KOPT-K1 (cell line): ENCODE results near the gene ELMO1.

ENCODE experiments used
- H3K27ac ChIP-seq: fragments of 200-600 bp; sonication (generic); 2 replicates; pipeline ENCODE4 v1.5.1; 2016; ENCODE audit warnings: antibody characterized with exemption, mild to moderate bottlenecking, low read depth, low read length; ENCODE audit not compliant: poor library complexity, severe bottlenecking
- H3K36me3 ChIP-seq: fragments of 200-600 bp; sonication (generic); 2 replicates; pipeline ENCODE4 v1.5.1; 2017; ENCODE audit warnings: antibody characterized with exemption, mild to moderate bottlenecking, low read length, moderate library complexity; ENCODE audit not compliant: insufficient read depth
- H3K9me3 ChIP-seq: fragments of 200-600 bp; sonication (generic); 2 replicates; pipeline ENCODE4 v1.5.1; 2017; ENCODE audit warnings: antibody characterized with exemption, low read length, mild to moderate bottlenecking; ENCODE audit not compliant: insufficient read depth, poor library complexity, severe bottlenecking

The ELMO1 gene

GRCh38 chr7:37295401-37295800 is 153.3 kb downstream of the ELMO1 start:
- H3K9me3 ChIP-seq: no peaks in the 10 kb centered on the region
- peaks cover 25% of the 10 kb centered on the region for H3K36me3 ChIP-seq
- H3K27ac ChIP-seq: no peak overlapping the region

GRCh38 chr7:37290731-37291130 is 157.9 kb downstream of the ELMO1 start:
- Histone ChIP-seq H3K36me3 (peaks cover 18% of the 10 kb centered on the region), H3K9me3 (no peaks in the 10 kb centered on the region), H3K27ac (no peak overlapping the region)

GRCh38 chr7:37289781-37290180 is 158.9 kb downstream of the ELMO1 start:
- H3K9me3 ChIP-seq: no peaks in the 10 kb centered on the region
- H3K36me3 ChIP-seq: peaks cover 18% of the 10 kb centered on the region
- H3K27ac ChIP-seq: no peak overlapping the region

GRCh38 chr7:37289367-37289766 is 159.3 kb downstream of the ELMO1 start:
- no peak overlapping the region for H3K27ac ChIP-seq
- H3K36me3 ChIP-seq: peaks cover 22% of the 10 kb centered on the region
- H3K9me3 ChIP-seq: no peaks in the 10 kb centered on the region

GRCh38 chr7:37287131-37287855 is 161.4 kb downstream of the ELMO1 start:
- Histone ChIP-seq H3K36me3 (peaks cover 34% of the 10 kb centered on the region), H3K27ac (no peak overlapping the region), H3K9me3 (no peaks in the 10 kb centered on the region)

- Histone ChIP-seq H3K9me3 (no peaks in the 10 kb centered on the region), H3K27ac (no peak overlapping the region), H3K36me3 (peaks cover 39% of the 10 kb centered on the region)
Observed at GRCh38 chr7:37286454-37286832, 162.2 kb downstream of the ELMO1 start.

GRCh38 chr7:37285706-37286453 is 162.8 kb downstream of the ELMO1 start:
- H3K27ac ChIP-seq: peak overlapping the region; percentile 2
- peaks cover 44% of the 10 kb centered on the region for H3K36me3 ChIP-seq
- H3K9me3 ChIP-seq: no peaks in the 10 kb centered on the region

GRCh38 chr7:37284805-37285231 is 163.8 kb downstream of the ELMO1 start:
- H3K9me3 ChIP-seq: no peaks in the 10 kb centered on the region
- H3K36me3 ChIP-seq: peaks cover 43% of the 10 kb centered on the region
- no peak overlapping the region for H3K27ac ChIP-seq

- Histone ChIP-seq H3K9me3 (no peaks in the 10 kb centered on the region), H3K27ac (no peak overlapping the region), H3K36me3 (peaks cover 41% of the 10 kb centered on the region)
Observed at GRCh38 chr7:37284285-37284684, 164.4 kb downstream of the ELMO1 start.

GRCh38 chr7:37283716-37284115 is 164.9 kb downstream of the ELMO1 start:
- no peak overlapping the region for H3K27ac ChIP-seq
- H3K9me3 ChIP-seq: no peaks in the 10 kb centered on the region
- peaks cover 40% of the 10 kb centered on the region for H3K36me3 ChIP-seq

- no peak overlapping the region for H3K27ac ChIP-seq
- no peaks in the 10 kb centered on the region for H3K9me3 ChIP-seq
- H3K36me3 ChIP-seq: peaks cover 39% of the 10 kb centered on the region; the same call in 1 of the 2 replicates
Observed at GRCh38 chr7:37282927-37283326, 165.7 kb downstream of the ELMO1 start.

GRCh38 chr7:37282093-37282444 is 166.6 kb downstream of the ELMO1 start:
- no peaks in the 10 kb centered on the region for H3K9me3 ChIP-seq
- H3K27ac ChIP-seq: no peak overlapping the region
- H3K36me3 ChIP-seq: peaks cover 47% of the 10 kb centered on the region; the same call in 1 of the 2 replicates

GRCh38 chr7:37281368-37282092 is 167.1 kb downstream of the ELMO1 start:
- Histone ChIP-seq H3K9me3 (no peaks in the 10 kb centered on the region), H3K36me3 (peaks cover 48% of the 10 kb centered on the region; the same call in 1 of the 2 replicates)

GRCh38 chr7:37277513-37277912 is 171.2 kb downstream of the ELMO1 start:
- H3K36me3 ChIP-seq: peaks cover 49% of the 10 kb centered on the region
- H3K27ac ChIP-seq: no peak overlapping the region
- H3K9me3 ChIP-seq: no peaks in the 10 kb centered on the region

More at GRCh38 chr7:37281368-37282092, 167.1 kb downstream of the ELMO1 start:
- H3K27ac ChIP-seq: no peak overlapping the region

GRCh38 chr7:37275078-37275710 is 173.5 kb downstream of the ELMO1 start:
- Histone ChIP-seq H3K9me3 (no peaks in the 10 kb centered on the region), H3K27ac (no peak overlapping the region), H3K36me3 (peaks cover 60% of the 10 kb centered on the region)
